H9 (cell line): Measurements from ENCODE around the gene TEX11. TPM values are rescaled to one million over a fixed set of nuclear protein-coding genes. Genes with fewer than 3 reads are reported as not detected.
"Not testable (repeated sequence)": the region's sequence is repeated elsewhere in the genome, so short reads cannot be mapped to it uniquely, and the experiment has no call there.

Source experiments
- DNase-seq: peaks from one replicate; pipeline ENCODE4 v3.0.0-alpha.2; 2017
- H2AFZ ChIP-seq: one replicate; pipeline ENCODE4 v1.6.1; 2013; ENCODE audit warnings: mild to moderate bottlenecking, low read length, control low read depth, moderate library complexity
- H2AK5ac ChIP-seq: 2 replicates; pipeline ENCODE4 v1.6.1; 2013; ENCODE audit warnings: low read length, control low read depth, mixed read lengths; ENCODE audit not compliant: insufficient read length
- H2BK120ac ChIP-seq: one replicate; pipeline ENCODE4 v1.6.1; 2013; ENCODE audit warnings: low read depth, mild to moderate bottlenecking, low read length, control low read depth, inconsistent platforms; ENCODE audit not compliant: poor library complexity, severe bottlenecking
- H2BK12ac ChIP-seq: 2 replicates; pipeline ENCODE4 v1.6.1; 2013; ENCODE audit warnings: low read length, control low read depth, mixed read lengths, low read depth; ENCODE audit not compliant: insufficient read length
- H2BK15ac ChIP-seq: 2 replicates; pipeline ENCODE4 v1.6.1; 2013; ENCODE audit warnings: low read depth, low read length, control low read depth
- H2BK20ac ChIP-seq: one replicate; pipeline ENCODE4 v1.6.1; 2013; ENCODE audit warnings: low read depth, mild to moderate bottlenecking, low read length, control low read depth, inconsistent platforms; ENCODE audit not compliant: poor library complexity, severe bottlenecking
- H2BK5ac ChIP-seq: 2 replicates; pipeline ENCODE4 v1.6.1; 2013; ENCODE audit warnings: low read length, control low read depth, mixed read lengths; ENCODE audit not compliant: insufficient read length
- H3K14ac ChIP-seq: 2 replicates; pipeline ENCODE4 v1.6.1; 2013; ENCODE audit warnings: low read length, control low read depth; ENCODE audit not compliant: insufficient read depth
- H3K18ac ChIP-seq: 2 replicates; pipeline ENCODE4 v1.6.1; 2013; ENCODE audit warnings: low read depth, mild to moderate bottlenecking, mixed read lengths, low read length, control low read depth; ENCODE audit not compliant: insufficient read length
- H3K23ac ChIP-seq: 2 replicates; pipeline ENCODE4 v1.6.1; 2013; ENCODE audit warnings: low read length, control low read depth, mixed read lengths, low read depth; ENCODE audit not compliant: insufficient read length
- H3K23me2 ChIP-seq: 2 replicates; pipeline ENCODE4 v1.6.1; 2013; ENCODE audit warnings: low read depth, mild to moderate bottlenecking, mixed read lengths, low read length, control low read depth; ENCODE audit not compliant: insufficient read length, poor library complexity, severe bottlenecking
- H3K27ac ChIP-seq: 2 replicates; pipeline ENCODE4 v1.5.1; 2013; ENCODE audit warnings: low read length, control low read depth, mixed read lengths, low read depth; ENCODE audit not compliant: insufficient read length
- H3K27me3 ChIP-seq: 2 replicates; pipeline ENCODE4 v1.6.1; 2013; ENCODE audit warnings: low read length, control low read depth, inconsistent platforms; ENCODE audit not compliant: insufficient read depth
- H3K4ac ChIP-seq: 2 replicates; pipeline ENCODE4 v1.6.1; 2013; ENCODE audit warnings: low read depth, mild to moderate bottlenecking, control low read depth, inconsistent platforms, low read length, moderate library complexity
- H3K4me1 ChIP-seq: 2 replicates; pipeline ENCODE4 v1.6.1; 2013; ENCODE audit warnings: low read length, control low read depth, inconsistent platforms; ENCODE audit not compliant: insufficient read depth
- H3K4me2 ChIP-seq: 2 replicates; pipeline ENCODE4 v1.6.1; 2013; ENCODE audit warnings: low read length, control low read depth, mixed read lengths; ENCODE audit not compliant: insufficient read length, insufficient read depth
- H3K56ac ChIP-seq: 2 replicates; pipeline ENCODE4 v1.6.1; 2013; ENCODE audit warnings: low read depth, mild to moderate bottlenecking, mixed read lengths, low read length, control low read depth; ENCODE audit not compliant: insufficient read length
- H3K79me1 ChIP-seq: 2 replicates; pipeline ENCODE4 v1.6.1; 2013; ENCODE audit warnings: low read depth, mild to moderate bottlenecking, moderate library complexity, low read length, control low read depth, inconsistent platforms; ENCODE audit not compliant: insufficient read depth, poor library complexity, severe bottlenecking
- H3K79me2 ChIP-seq: 2 replicates; pipeline ENCODE4 v1.6.1; 2013; ENCODE audit warnings: low read length, control low read depth, inconsistent platforms; ENCODE audit not compliant: insufficient read depth
- H3K9ac ChIP-seq: 2 replicates; pipeline ENCODE4 v1.6.1; 2013; ENCODE audit warnings: low read length, control low read depth, mixed read lengths; ENCODE audit not compliant: insufficient read length; ENCODE audit errors: extremely low read depth
- H3K9me3 ChIP-seq: one replicate; pipeline ENCODE4 v1.6.1; 2013; ENCODE audit warnings: low read depth, low read length, inconsistent platforms; ENCODE audit not compliant: control insufficient read depth
- H3T11ph ChIP-seq: one replicate; pipeline ENCODE4 v1.6.1; 2013; ENCODE audit warnings: mild to moderate bottlenecking, low read length, control low read depth, inconsistent platforms
- H4K20me1 ChIP-seq: one replicate; pipeline ENCODE4 v1.6.1; 2013; ENCODE audit not compliant: control insufficient read depth, insufficient read length, insufficient read depth
- H4K5ac ChIP-seq: 2 replicates; pipeline ENCODE4 v1.6.1; 2013; ENCODE audit warnings: low read depth, mild to moderate bottlenecking, mixed read lengths, low read length, control low read depth; ENCODE audit not compliant: insufficient read length
- H4K8ac ChIP-seq: replicated peaks from 2 replicates; pipeline ENCODE4 v1.6.1; 2013; ENCODE audit warnings: low read length, control low read depth, mixed read lengths, low read depth; ENCODE audit not compliant: insufficient read length
- H4K91ac ChIP-seq: 2 replicates; pipeline ENCODE4 v1.6.1; 2013; ENCODE audit warnings: low read depth, mild to moderate bottlenecking, moderate library complexity, mixed read lengths, low read length, control low read depth; ENCODE audit not compliant: insufficient read length
- H3K27ac Mint-ChIP-seq, 3 experiments: 2 replicates in 2 of 3; 3 replicates in 1 of 3; pipeline ENCODE4 v1.8.0; 2020 to 2021; ENCODE audit warnings: mixed read lengths in 3 of 3, mild to moderate bottlenecking in 1 of 3, moderate library complexity in 1 of 3
- H3K27me3 Mint-ChIP-seq: 2 replicates; pipeline ENCODE4 v1.8.0; 2021; ENCODE audit warnings: low read depth, mild to moderate bottlenecking, moderate library complexity, mixed read lengths
- H3K36me3 Mint-ChIP-seq, 3 experiments: 2 replicates in 2 of 3; 3 replicates in 1 of 3; pipeline ENCODE4 v1.8.0; 2020 to 2021; ENCODE audit warnings: low read depth in 3 of 3, mixed read lengths in 3 of 3; ENCODE audit not compliant: insufficient read depth in 1 of 3
- H3K4me1 Mint-ChIP-seq, 2 experiments: 2 replicates each; pipeline ENCODE4 v1.8.0; 2020; ENCODE audit warnings: mixed read lengths in 2 of 2
- H3K4me3 Mint-ChIP-seq, 2 experiments: 2 replicates in 1 of 2; 3 replicates in 1 of 2; pipeline ENCODE4 v1.8.0; 2020 to 2021; ENCODE audit warnings: mild to moderate bottlenecking in 2 of 2, mixed read lengths in 2 of 2, moderate library complexity in 1 of 2
- H3K9me3 Mint-ChIP-seq, 2 experiments: 2 replicates in 1 of 2; 3 replicates in 1 of 2; pipeline ENCODE4 v1.8.0; 2020; ENCODE audit warnings: mild to moderate bottlenecking in 2 of 2, mixed read lengths in 2 of 2, moderate library complexity in 1 of 2
- CTCF ChIP-seq: fragments of 200-600 bp; sonication (generic); conservative IDR thresholded peaks from 3 replicates; pipeline ENCODE4 v1.8.0; 2021; ENCODE audit warnings: antibody characterized with exemption, mild to moderate bottlenecking
- WGBS: extraction: QIAGEN DNeasy Blood & Tissue Kit; methylation state at CpG from one replicate; pipeline ENCODE4 v1.1.7; 2013; ENCODE audit warnings: missing lambda C conversion rate, low lambda C conversion rate, mixed read lengths; ENCODE audit not compliant: insufficient read length; ENCODE audit errors: extremely low coverage; 5-methylcytosine and 5-hydroxymethylcytosine counted together
- total RNA-seq: library from RNA; stranded (reverse); gene quantifications from 2 replicates; pipeline ENCODE4 v1.2.1, GENCODE V29; 2021

TEX11 gene
- total RNA-seq, 1 experiment from 2014 or later = 0.22 TPM

GRCh38 chrX:70664726-70665125 is 243.8 kb downstream of the TEX11 start:
- Mint-ChIP-seq H3K4me1 (0 out of 4 replicates have a peak, but pooled peaks cover 0 to 4% of the 10 kb centered on the region in 2 experiments), H3K27me3 (peaks cover 3% of the 10 kb centered on the region; the same call in 1 of the 2 replicates), H3K9me3 (peaks cover 40 to 57% of the 10 kb centered on the region in 2 experiments), H3K36me3 (no peaks in the 10 kb centered on the region), H3K27ac (no peak overlapping the region), H3K4me3 (no peak overlapping the region)
- no peak overlapping the region for H2BK20ac ChIP-seq
- no peak overlapping the region for H4K8ac ChIP-seq
- H4K20me1 ChIP-seq = no peaks in the 10 kb centered on the region
- H3K18ac ChIP-seq = no peak overlapping the region
- H2BK15ac ChIP-seq = no peak overlapping the region
- H2BK120ac ChIP-seq = no peak overlapping the region
- H2BK12ac ChIP-seq = no peak overlapping the region
- H3K23me2 ChIP-seq = no peaks in the 10 kb centered on the region
- H3K79me1 ChIP-seq = no peaks in the 10 kb centered on the region
- no peak overlapping the region for H4K5ac ChIP-seq
- no peak overlapping the region for H3K4me2 ChIP-seq
- peaks cover 6% of the 10 kb centered on the region for H3K9me3 ChIP-seq
- no peak overlapping the region for H3K56ac ChIP-seq
- no peak overlapping the region for H4K91ac ChIP-seq
- H3K27me3 ChIP-seq = no peaks in the 10 kb centered on the region
- H2AFZ ChIP-seq = no peak overlapping the region
- TF ChIP-seq CTCF = peak; percentile 56
- no peak overlapping the region for H3K9ac ChIP-seq
- no CpG with 5 or more reads among the region's 1 CpG for WGBS
- H3K27ac ChIP-seq = no peak overlapping the region
- H3K4ac ChIP-seq = no peak overlapping the region
- H3K23ac ChIP-seq = no peak overlapping the region
- DNase-seq = no peak
- no peak overlapping the region for H3K14ac ChIP-seq
- H3K4me1 ChIP-seq = no peaks in the 10 kb centered on the region
- H3T11ph ChIP-seq = no peak overlapping the region
- H2BK5ac ChIP-seq = no peak overlapping the region
- no peaks in the 10 kb centered on the region for H3K79me2 ChIP-seq
- no peak overlapping the region for H2AK5ac ChIP-seq

DNA sequence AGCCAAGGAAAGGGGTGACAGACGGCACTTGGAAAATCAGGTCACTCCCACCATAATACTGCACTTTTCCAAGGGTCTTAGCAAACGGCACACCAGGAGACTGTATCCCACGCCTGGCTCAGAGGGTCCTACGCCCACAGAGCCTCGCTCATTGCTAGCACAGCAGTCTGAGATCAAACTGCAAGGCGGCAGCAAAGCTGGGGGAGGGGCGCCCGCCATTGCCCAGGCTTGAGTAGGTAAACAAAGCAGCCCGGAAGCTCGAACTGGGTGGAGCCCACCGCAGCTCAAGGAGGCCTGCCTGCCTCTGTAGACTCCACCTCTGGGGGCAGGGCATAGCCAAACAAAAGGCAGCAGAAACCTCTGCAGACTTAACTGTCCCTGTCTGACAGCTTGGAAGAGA is 247.4 kb downstream of the TEX11 start:
- not testable (repeated sequence) for H3K79me1 ChIP-seq, H3K27ac Mint-ChIP-seq, H3K27me3 ChIP-seq, H2BK5ac ChIP-seq, H3K14ac ChIP-seq, H2BK12ac ChIP-seq, H3T11ph ChIP-seq, H3K18ac ChIP-seq, H4K5ac ChIP-seq, H2BK20ac ChIP-seq, H2AK5ac ChIP-seq, H3K23me2 ChIP-seq, H3K27me3 Mint-ChIP-seq, H2BK120ac ChIP-seq, H4K91ac ChIP-seq, H4K8ac ChIP-seq, H4K20me1 ChIP-seq, H3K4me2 ChIP-seq, H3K23ac ChIP-seq, H3K9me3 ChIP-seq, H2AFZ ChIP-seq, H3K79me2 ChIP-seq, H2BK15ac ChIP-seq, H3K9ac ChIP-seq, H3K56ac ChIP-seq, H3K4me3 Mint-ChIP-seq, H3K36me3 Mint-ChIP-seq, H3K4me1 Mint-ChIP-seq, H3K4me1 ChIP-seq, H3K4ac ChIP-seq, H3K27ac ChIP-seq, DNase-seq
- no CpG with 5 or more reads among the region's 11 CpGs for WGBS
- H3K9me3 Mint-ChIP-seq = peaks cover 40 to 51% of the 10 kb centered on the region in 2 experiments
